Mucosa of descending colon (tissue), 3 donors: Measurements from ENCODE around the gene SPAG7. TPM values are rescaled to one million over a fixed set of nuclear protein-coding genes. Genes with fewer than 3 reads are reported as not detected.

Source experiments
- ATAC-seq: fragments of 200-7000 bp; cut with Tn5 transposase; one replicate; pipeline ENCODE4 v1.9.1; 2020; ENCODE audit warnings: mild to moderate bottlenecking, moderate library complexity
- DNase-seq, 3 donors: peaks; one replicate each; pipeline ENCODE4 v3.0.0-alpha.2; 2020
- H3K36me3 ChIP-seq: fragments of 200-600 bp; one replicate; pipeline ENCODE4 v1.8.0; 2021; ENCODE audit warnings: low read depth, mild to moderate bottlenecking
- H3K4me1 ChIP-seq: fragments of 200-600 bp; one replicate; pipeline ENCODE4 v1.8.0; 2021; ENCODE audit warnings: low read depth, mild to moderate bottlenecking
- H3K4me3 ChIP-seq: fragments of 200-600 bp; one replicate; pipeline ENCODE4 v1.8.0; 2021; ENCODE audit warnings: mild to moderate bottlenecking
- H3K9me3 ChIP-seq: fragments of 200-600 bp; one replicate; pipeline ENCODE4 v1.8.0; 2021; ENCODE audit warnings: mild to moderate bottlenecking
- CTCF ChIP-seq: fragments of 200-600 bp; IDR thresholded peaks from one replicate; pipeline ENCODE4 v1.8.0; 2022; ENCODE audit warnings: antibody characterized with exemption, mild to moderate bottlenecking
- intact Hi-C, 2 donors: fragments of 100-400 bp; cut with DNase I in 1 of 2; cut with micrococcal nuclease in 1 of 2; formaldehyde crosslinking; loops; one replicate each; pipeline versions ENCODE4 v1.11.0 to v1.11.1; 2022; cut with DNase I, micrococcal nuclease
- total RNA-seq, 3 donors: library from RNA; stranded (reverse); fragmentation: NEBNext Ultra II Directional in 2 of 3; extraction: Animal tissue kit (Norgen Biotek cat#: 25700) in 2 of 3; gene quantifications; one replicate each; pipeline versions ENCODE4 v1.2.1 to v1.2.4, GENCODE V29; 2021 to 2023
- donor health status: DM: no; HTN: no; CAD: no; lungs with moderate emphysema.
- donor health status: DM: no; HTN: no; CAD: no.
- donor health status: DM: no; HTN: yes; CAD: no.

Gene SPAG7
- total RNA-seq, 3 donors from 2014 or later, result 41.3 to 54.0 (median 51.7) TPM

GRCh38 chr17:4944554-4945175 lies 23.0 kb downstream of the SPAG7 start:
- H3K4me1 ChIP-seq, result peaks cover 36% of the 10 kb centered on the region
- H3K36me3 ChIP-seq, result no peaks in the 10 kb centered on the region
- H3K4me3 ChIP-seq, result no peak overlapping the region
- intact Hi-C loops, result no loop called here
- H3K9me3 ChIP-seq, result no peaks in the 10 kb centered on the region
- no peak for ATAC-seq
- DNase-seq, result peak in 1 of 3 donors; percentile 68
- no peak for TF ChIP-seq CTCF

- no peak for ATAC-seq
- H3K36me3 ChIP-seq, result no peaks in the 10 kb centered on the region
- intact Hi-C loops, result no loop called here
- peak in 1 of 3 donors; percentile 68 for DNase-seq
- H3K9me3 ChIP-seq, result no peaks in the 10 kb centered on the region
- no peak overlapping the region for H3K4me3 ChIP-seq
- no peak for TF ChIP-seq CTCF
- H3K4me1 ChIP-seq, result peaks cover 37% of the 10 kb centered on the region
These were observed 23.5 kb downstream of the SPAG7 start for GRCh38 chr17:4944163-4944553.

GRCh38 chr17:4942760-4943508 lies 24.7 kb downstream of the SPAG7 start:
- H3K36me3 ChIP-seq, result no peaks in the 10 kb centered on the region
- no peaks in the 10 kb centered on the region for H3K9me3 ChIP-seq
- H3K4me3 ChIP-seq, result no peak overlapping the region
- TF ChIP-seq CTCF, result no peak
- H3K4me1 ChIP-seq, result peaks cover 46% of the 10 kb centered on the region
- DNase-seq (no peak), ATAC-seq (no peak)
- intact Hi-C loops, result no loop called here

GRCh38 chr17:4941319-4941610 lies 26.4 kb downstream of the SPAG7 start:
- DNase-seq (no peak), ATAC-seq (no peak)
- Histone ChIP-seq H3K4me1 (peaks cover 38% of the 10 kb centered on the region), H3K9me3 (no peaks in the 10 kb centered on the region), H3K36me3 (no peaks in the 10 kb centered on the region), H3K4me3 (peak overlapping the region; percentile 77)
- TF ChIP-seq CTCF, result no peak
- intact Hi-C loops, result no loop called here

GRCh38 chr17:4940555-4941318 lies 26.9 kb downstream of the SPAG7 start:
- H3K9me3 ChIP-seq, result no peaks in the 10 kb centered on the region
- peak; percentile 54 to 84 (median 72) for DNase-seq
- intact Hi-C loops, result no loop called here
- peak overlapping the region; percentile 77 for H3K4me3 ChIP-seq
- ATAC-seq, result peak; percentile 67
- H3K36me3 ChIP-seq, result no peaks in the 10 kb centered on the region
- peaks cover 34% of the 10 kb centered on the region for H3K4me1 ChIP-seq
- no peak for TF ChIP-seq CTCF
